Heart left ventricle (tissue), 16 donors: Measurements from ENCODE around the gene GPR15LG. TPM values are rescaled to one million over a fixed set of nuclear protein-coding genes. Genes with fewer than 3 reads are reported as not detected.

Experiments used
- ATAC-seq, 4 donors: fragments of 200-7000 bp; cut with Tn5 transposase; one replicate each; pipeline ENCODE4 v1.9.1; 2020 to 2022; ENCODE audit warnings: moderate library complexity in 4 of 4, mild to moderate bottlenecking in 3 of 4, moderate number of reproducible peaks in 1 of 4
- DNase-seq, 5 donors: peaks; one replicate each; pipeline ENCODE4 v3.0.0-alpha.2; 2020
- H3K27ac ChIP-seq, 12 donors: fragments of 200-600 bp; sonication (generic) in 4 of 12; one replicate each; pipeline versions ENCODE4 v1.5.0 to v1.8.0; 2016 to 2022; ENCODE audit warnings: mild to moderate bottlenecking in 2 of 12
- H3K27me3 ChIP-seq, 9 donors: fragments of 200-600 bp; sonication (generic) in 2 of 9; one replicate each; pipeline versions ENCODE4 v1.5.1 to v1.8.0; 2016 to 2022; ENCODE audit warnings: mild to moderate bottlenecking in 3 of 9
- H3K36me3 ChIP-seq, 9 donors: fragments of 200-600 bp; sonication (generic) in 2 of 9; one replicate each; pipeline versions ENCODE4 v1.5.0 to v1.8.0; 2018 to 2022; ENCODE audit warnings: mild to moderate bottlenecking in 2 of 9
- H3K4me1 ChIP-seq, 12 donors: fragments of 200-600 bp; sonication (generic) in 4 of 12; one replicate each; pipeline versions ENCODE4 v1.5.0 to v1.8.0; 2016 to 2022; ENCODE audit warnings: mild to moderate bottlenecking in 3 of 12
- H3K4me3 ChIP-seq, 12 donors: fragments of 200-600 bp; sonication (generic) in 4 of 12; one replicate each; pipeline versions ENCODE4 v1.5.0 to v1.8.0; 2017 to 2022; ENCODE audit warnings: mild to moderate bottlenecking in 9 of 12, moderate library complexity in 4 of 12
- H3K9me3 ChIP-seq, 12 donors: fragments of 200-600 bp; sonication (generic) in 4 of 12; one replicate each; pipeline versions ENCODE4 v1.5.0 to v1.8.0; 2016 to 2022; ENCODE audit warnings: mild to moderate bottlenecking in 1 of 12
- CTCF ChIP-seq, 12 donors: fragments of 200-600 bp; sonication (generic) in 4 of 12; IDR thresholded peaks; one replicate each; pipeline versions ENCODE4 v1.5.0 to v1.8.0; 2018 to 2022; ENCODE audit warnings: antibody characterized with exemption in 12 of 12, mild to moderate bottlenecking in 5 of 12
- POLR2A ChIP-seq, 2 donors: fragments of 450-650 bp; IDR thresholded peaks; one replicate each; pipeline ENCODE4 v1.6.1; 2017; ENCODE audit warnings: antibody characterized with exemption in 2 of 2, mild to moderate bottlenecking in 2 of 2, moderate library complexity in 2 of 2
- WGBS, 4 donors: extraction: QIAGEN DNeasy Blood & Tissue Kit in 2 of 4; methylation state at CpG; one replicate each; pipeline versions ENCODE4 v1.1.5 to v1.1.7; 2013 to 2018; 5-methylcytosine and 5-hydroxymethylcytosine counted together
- intact Hi-C, 10 donors: fragments of 100-400 bp; cut with DNase I; formaldehyde crosslinking; loops; one replicate each; pipeline versions ENCODE4 v1.11.1 to v1.14.2; 2022
- polyA plus RNA-seq, 2 donors: library from polyadenylated mRNA; stranded (reverse); fragments of 200-250 nt; gene quantifications; one replicate each; pipeline ENCODE4 v1.2.3, GENCODE V29; 2013
- total RNA-seq, 9 donors: library from RNA; depleted of rRNA in 2 of 9; stranded (reverse); fragments of >200 nt in 2 of 9; fragmentation: NEBNext Ultra II Directional in 3 of 9; extraction: Animal tissue kit (Norgen Biotek cat#: 25700) in 3 of 9; gene quantifications; one replicate each; pipeline versions ENCODE4 v1.1.0 to v1.2.4, GENCODE V29; 2016 to 2023
- donor health status: ischemic (EF 13 %, LVEDD 7.1; RV severe dilation, severe dysfunction).
- donor health status: healthy with polysubstance abuse.
- donor health status: DM: no; HTN: yes; CAD: no.
- donor health status: DM: no; HTN: no; CAD: no.
- donor health status: ischemic (EF 25% LVEDD 6.9; RV normal size, moderate dysfunction).
- donor health status: ischemic (EF 25% LVEDD 5.7; RV mildly dilated, moderate dysfunction).
- donor health status: healthy.
- donor health status: DM: yes; HTN: yes; CAD: no.
- donor health status: ischemic (EF 35%, LVEDD 5.7; RV mildly dilated, moderate dysfunction).
- donor health status: nonischemic (EF 11% LVEDD 7.7; RV severe dilation, severe dysfunction).
- donor health status: DM: yes; HTN: yes; CAD: no.
- donor health status: PGD.
- donor health status: ischemic (EF 29% LVEDD 5.4; RV normal size, mild dysfunction).
- donor health status: nonischemic (EF 23%, LVEDD 6.1; RV moderate dilation, normal function).

The GPR15LG gene
- total and polyA plus RNA-seq, 11 donors: 0.11 TPM; not detected in 10

GRCh38 chr10:84190621-84191020, 17.0 kb downstream of the GPR15LG start:
- Histone ChIP-seq H3K9me3 (no peaks in the 10 kb centered on the region), H3K36me3 (no peaks in the 10 kb centered on the region), H3K27me3 (peaks cover 9 to 45% (median 19%) of the 10 kb centered on the region in 9 donors), H3K4me1 (peaks cover 0 to 18% (median 8%) of the 10 kb centered on the region in 12 donors), H3K27ac (no peak overlapping the region), H3K4me3 (no peak overlapping the region)
- ATAC-seq (no peak), DNase-seq (no peak)
- WGBS, 4 donors: 85 to 97% (median 87%) methylated on average over 2 to 3 of the region's 3 CpGs
- TF ChIP-seq POLR2A (IDR thresholded peaks at IDR 0.05) (no peak), CTCF (IDR thresholded peaks at IDR 0.05) (no peak)
- intact Hi-C loops: no loop called here

GRCh38 chr10:84191106-84191505, 17.5 kb downstream of the GPR15LG start:
- DNase-seq (no peak), ATAC-seq (no peak)
- no peak overlapping the region for H3K27ac ChIP-seq
- peaks cover 9 to 50% (median 23%) of the 10 kb centered on the region in 9 donors for H3K27me3 ChIP-seq
- no peaks in the 10 kb centered on the region for H3K36me3 ChIP-seq
- H3K9me3 ChIP-seq: no peaks in the 10 kb centered on the region
- H3K4me1 ChIP-seq: peaks cover 0 to 18% (median 8%) of the 10 kb centered on the region in 12 donors
- WGBS, 4 donors: 71 to 95% (median 74%) methylated on average over 2 to 5 of the region's 5 CpGs
- intact Hi-C loops: no loop called here
- no peak overlapping the region for H3K4me3 ChIP-seq
- TF ChIP-seq CTCF (IDR thresholded peaks at IDR 0.05) (no peak), POLR2A (IDR thresholded peaks at IDR 0.05) (no peak)

GRCh38 chr10:84193327-84193726, 19.7 kb downstream of the GPR15LG start:
- Histone ChIP-seq H3K4me1 (peaks cover 0 to 26% (median 8%) of the 10 kb centered on the region in 12 donors), H3K27ac (no peak overlapping the region), H3K9me3 (no peaks in the 10 kb centered on the region), H3K36me3 (no peaks in the 10 kb centered on the region), H3K4me3 (no peak overlapping the region), H3K27me3 (peaks cover 9 to 61% (median 23%) of the 10 kb centered on the region in 9 donors)
- no peak for DNase-seq
- TF ChIP-seq CTCF (IDR thresholded peaks at IDR 0.05) (no peak), POLR2A (IDR thresholded peaks at IDR 0.05) (no peak)
- intact Hi-C loops: no loop called here
- no peak for ATAC-seq
- WGBS, 4 donors: 88 to 95% (median 92%) methylated on average over 2 of the region's 2 CpGs

GRCh38 chr10:84193846-84194423, 20.3 kb downstream of the GPR15LG start:
- Histone ChIP-seq H3K27ac (no peak overlapping the region), H3K9me3 (no peaks in the 10 kb centered on the region), H3K27me3 (peaks cover 9 to 57% (median 23%) of the 10 kb centered on the region in 9 donors), H3K4me3 (peak overlapping the region; percentile 28 to 56 (median 50)), H3K36me3 (no peaks in the 10 kb centered on the region), H3K4me1 (peaks cover 0 to 26% (median 8%) of the 10 kb centered on the region in 12 donors)
- TF ChIP-seq CTCF (IDR thresholded peaks at IDR 0.05) (no peak), POLR2A (IDR thresholded peaks at IDR 0.05) (no peak)
- no peak for DNase-seq
- intact Hi-C loops: no loop called here
- WGBS, 4 donors: 24 to 38% (median 30%) methylated on average over 5 of the region's 5 CpGs
- no peak for ATAC-seq
